ENCODE results near the gene PTPN7.

DNA sequence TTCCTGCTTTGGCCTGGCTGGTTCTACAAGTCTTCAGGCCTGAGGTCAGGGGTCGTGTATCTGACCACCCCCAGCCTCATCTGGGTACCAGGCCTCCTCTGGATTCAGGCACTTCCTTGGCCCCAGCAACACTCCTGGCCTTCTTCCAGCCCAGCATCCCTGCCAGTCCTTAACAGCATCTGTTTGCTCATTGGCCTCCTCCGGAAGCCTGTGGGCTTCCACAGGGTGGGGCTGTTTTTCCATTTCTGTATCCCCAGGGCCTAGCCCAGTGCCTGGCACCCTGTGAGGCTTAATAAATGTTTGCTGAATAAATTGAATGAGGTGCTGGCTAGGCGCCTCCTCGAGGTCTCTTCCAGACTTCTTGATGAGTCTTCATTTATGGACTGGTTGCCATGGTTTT is 59.2 kb downstream of the PTPN7 start:
- TF ChIP-seq, protein P1, sequence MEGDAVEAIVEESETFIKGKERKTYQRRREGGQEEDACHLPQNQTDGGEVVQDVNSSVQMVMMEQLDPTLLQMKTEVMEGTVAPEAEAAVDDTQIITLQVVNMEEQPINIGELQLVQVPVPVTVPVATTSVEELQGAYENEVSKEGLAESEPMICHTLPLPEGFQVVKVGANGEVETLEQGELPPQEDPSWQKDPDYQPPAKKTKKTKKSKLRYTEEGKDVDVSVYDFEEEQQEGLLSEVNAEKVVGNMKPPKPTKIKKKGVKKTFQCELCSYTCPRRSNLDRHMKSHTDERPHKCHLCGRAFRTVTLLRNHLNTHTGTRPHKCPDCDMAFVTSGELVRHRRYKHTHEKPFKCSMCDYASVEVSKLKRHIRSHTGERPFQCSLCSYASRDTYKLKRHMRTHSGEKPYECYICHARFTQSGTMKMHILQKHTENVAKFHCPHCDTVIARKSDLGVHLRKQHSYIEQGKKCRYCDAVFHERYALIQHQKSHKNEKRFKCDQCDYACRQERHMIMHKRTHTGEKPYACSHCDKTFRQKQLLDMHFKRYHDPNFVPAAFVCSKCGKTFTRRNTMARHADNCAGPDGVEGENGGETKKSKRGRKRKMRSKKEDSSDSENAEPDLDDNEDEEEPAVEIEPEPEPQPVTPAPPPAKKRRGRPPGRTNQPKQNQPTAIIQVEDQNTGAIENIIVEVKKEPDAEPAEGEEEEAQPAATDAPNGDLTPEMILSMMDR (IDR thresholded peaks at IDR 0.05), result no peak
- TF ChIP-seq POLR2A (IDR thresholded peaks at IDR 0.05), result no peak
